GM19438 (cell line): ENCODE measurements around the gene TRIM38.
"Not testable (repeated sequence)": the region's sequence is repeated elsewhere in the genome, so short reads cannot be mapped to it uniquely, and the experiment has no call there.

Source experiments
- ATAC-seq: cut with Tn5 transposase; IDR thresholded peaks from one replicate; pipeline ENCODE4 v1.9.1; 2021; ENCODE audit warnings: low read depth; ENCODE audit not compliant: unreplicated experiment

The TRIM38 gene

GRCh38 chr6:25968769-25969168 lies 6.2 kb downstream of the TRIM38 start:
- no peak for ATAC-seq

GRCh38 chr6:25971187-25971821 lies 8.7 kb downstream of the TRIM38 start:
- no peak for ATAC-seq

- no peak for ATAC-seq
These were observed 9.5 kb downstream of the TRIM38 start for GRCh38 chr6:25972128-25972527.

- no peak for ATAC-seq
These were observed 10.3 kb downstream of the TRIM38 start for GRCh38 chr6:25972902-25973301.

DNA sequence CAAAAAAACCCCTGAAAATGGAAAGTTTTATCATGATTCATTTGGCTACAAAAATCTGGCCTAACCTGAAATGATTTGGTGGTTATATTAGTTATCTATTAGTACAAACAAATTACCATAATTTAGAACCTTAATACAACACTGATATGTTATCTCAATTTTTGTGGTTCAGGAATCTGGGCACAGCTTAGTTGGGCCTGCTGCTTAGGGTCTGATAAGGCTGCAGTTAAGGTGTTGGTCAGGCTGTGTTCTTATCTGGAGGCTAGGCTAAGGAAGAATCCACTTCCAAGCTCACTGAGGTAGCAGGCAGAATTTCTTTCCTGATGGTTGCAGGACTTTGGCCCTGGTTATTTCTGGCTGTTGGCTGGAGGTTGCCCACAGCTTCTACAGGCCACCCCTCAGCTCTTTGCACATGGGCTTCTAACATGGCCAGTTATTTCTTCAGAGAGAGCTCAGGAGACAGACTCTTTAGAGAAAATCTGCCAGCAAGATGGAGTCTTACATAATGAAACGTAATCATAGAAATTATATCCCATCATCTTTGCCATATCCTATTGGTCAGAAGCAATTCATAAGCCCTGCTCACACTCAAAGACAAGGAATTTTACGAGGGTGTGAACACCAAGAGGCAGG lies 11.4 kb downstream of the TRIM38 start:
- no peak for ATAC-seq

DNA sequence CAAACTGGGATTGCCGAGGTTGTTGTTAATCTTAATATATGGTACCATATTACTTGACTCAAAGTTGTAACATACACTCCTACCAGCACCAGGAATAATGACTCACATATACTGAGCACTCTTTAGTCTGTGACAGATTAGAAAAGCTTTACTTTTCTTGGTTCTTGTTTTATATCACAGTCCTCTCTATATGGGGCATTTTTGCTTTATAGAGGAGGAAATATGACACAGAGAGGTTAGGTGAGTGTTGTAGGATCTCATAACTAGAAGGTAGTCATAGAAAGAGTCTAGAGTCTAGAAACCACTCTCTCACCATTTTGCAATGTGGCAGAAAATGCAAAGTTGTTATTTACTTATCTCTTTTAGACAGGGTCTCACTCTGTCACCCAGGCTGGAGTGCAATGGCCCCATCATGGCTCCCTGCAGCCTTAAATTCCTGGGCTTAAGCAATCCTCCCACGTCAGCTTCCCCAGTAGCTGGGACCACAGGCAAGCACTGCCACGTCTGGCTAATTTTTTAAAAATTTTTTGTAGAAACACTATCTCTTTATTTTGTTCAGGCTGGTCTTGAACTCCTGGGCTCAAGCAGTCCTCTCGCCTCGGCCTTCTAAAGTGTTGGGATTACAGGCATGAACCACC lies 13.4 kb downstream of the TRIM38 start:
- ATAC-seq, result no peak

DNA sequence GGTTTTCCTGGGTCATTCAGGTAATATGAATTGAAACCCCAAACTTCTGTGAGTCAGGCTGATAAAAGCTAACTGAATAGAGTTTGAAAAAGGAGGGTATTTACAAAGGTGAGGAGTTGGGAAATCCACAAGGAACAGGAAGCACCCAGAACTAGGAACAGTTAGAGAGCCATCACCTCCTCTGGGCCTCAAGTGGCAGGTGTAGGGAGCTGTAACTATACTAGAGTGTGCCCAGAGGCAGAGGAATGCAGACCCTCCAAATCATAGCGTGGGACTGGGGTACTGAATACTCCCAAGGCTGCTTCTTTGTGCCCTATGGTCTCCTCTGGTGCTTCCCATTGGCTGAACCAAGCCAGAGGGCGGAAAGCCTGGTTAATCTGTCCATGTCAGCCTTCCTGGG lies 18.3 kb downstream of the TRIM38 start:
- ATAC-seq, result no peak

GRCh38 chr6:25981568-25982263 lies 19.1 kb downstream of the TRIM38 start:
- no peak for ATAC-seq

DNA sequence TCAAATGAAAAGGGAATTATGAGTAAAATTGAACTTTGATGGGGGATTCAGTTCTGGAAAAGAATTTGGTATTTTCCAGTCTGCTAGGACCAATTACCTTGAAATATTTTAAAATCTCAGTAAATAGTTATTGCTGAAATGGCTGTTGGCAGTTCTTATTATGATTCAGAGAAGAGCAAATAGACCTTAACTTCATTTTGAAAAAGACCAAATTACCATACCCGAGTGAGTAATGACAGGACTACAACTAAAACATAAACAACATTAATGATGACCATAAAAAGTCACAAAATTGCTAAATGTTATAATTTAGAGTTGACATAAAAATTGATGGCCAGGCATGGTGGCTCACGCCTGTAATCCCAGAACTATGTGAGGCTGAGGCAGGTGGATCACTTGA lies 21.7 kb downstream of the TRIM38 start:
- ATAC-seq, result no peak

DNA sequence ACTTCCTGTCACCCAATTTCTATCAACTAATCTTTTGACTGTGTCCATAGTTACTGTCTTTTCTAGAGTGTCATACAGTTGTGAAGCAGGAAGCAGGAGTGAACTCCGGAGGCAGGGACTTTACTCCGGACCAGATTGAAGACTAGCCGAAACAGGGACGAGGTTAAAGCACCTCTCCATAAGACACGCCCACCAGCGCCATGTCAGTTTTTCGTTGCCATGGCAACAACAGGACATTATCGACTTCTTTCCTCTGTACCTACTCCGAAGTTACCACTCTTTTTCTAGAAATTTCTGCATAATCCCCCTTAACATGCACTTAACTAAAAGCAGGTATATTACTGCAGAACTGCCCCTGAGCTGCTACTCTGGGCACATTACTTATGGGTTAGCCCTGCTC lies 25.2 kb downstream of the TRIM38 start:
- no peak for ATAC-seq

DNA sequence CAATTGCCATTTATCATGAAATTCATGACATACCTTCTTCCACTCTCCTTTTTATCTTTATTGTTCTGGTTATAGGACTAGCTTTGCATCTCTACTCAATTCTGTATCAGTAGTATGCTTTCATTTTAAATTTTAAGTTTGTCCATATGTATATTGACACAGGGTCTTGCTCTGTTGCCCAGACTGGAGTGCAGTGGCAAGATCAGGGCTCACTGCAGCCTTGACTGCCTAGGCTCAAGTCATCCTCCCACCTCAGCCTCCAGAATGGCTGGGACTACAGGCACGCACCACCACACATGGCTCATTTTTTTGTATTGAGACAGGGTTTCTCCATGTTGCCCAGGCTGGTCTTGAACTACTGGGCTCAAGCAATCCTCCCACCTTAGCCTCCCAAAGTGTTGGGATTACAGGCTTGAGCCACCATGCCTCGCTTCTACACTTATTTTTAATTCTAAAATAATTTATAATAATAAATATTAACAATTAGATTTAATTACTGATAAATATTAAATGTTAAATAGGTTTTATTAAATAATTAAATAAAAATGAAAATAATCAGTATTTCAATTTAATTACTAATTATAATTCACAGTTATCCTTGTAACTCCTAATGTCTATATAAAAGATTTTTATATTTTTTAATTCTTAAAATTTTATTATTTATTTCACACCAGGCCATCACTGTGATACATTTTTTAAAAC lies 27.7 kb downstream of the TRIM38 start:
- ATAC-seq, result no peak

- ATAC-seq, result peak; percentile 48
These were observed 29.3 kb downstream of the TRIM38 start for GRCh38 chr6:25991785-25992412.

- peak; percentile 81 for ATAC-seq
These were observed 30.1 kb downstream of the TRIM38 start for GRCh38 chr6:25992413-25993340.

GRCh38 chr6:25993341-25993684 lies 30.7 kb downstream of the TRIM38 start:
- not testable (repeated sequence) for ATAC-seq

- ATAC-seq, result no peak
These were observed 32.9 kb downstream of the TRIM38 start for GRCh38 chr6:25995507-25995906.

DNA sequence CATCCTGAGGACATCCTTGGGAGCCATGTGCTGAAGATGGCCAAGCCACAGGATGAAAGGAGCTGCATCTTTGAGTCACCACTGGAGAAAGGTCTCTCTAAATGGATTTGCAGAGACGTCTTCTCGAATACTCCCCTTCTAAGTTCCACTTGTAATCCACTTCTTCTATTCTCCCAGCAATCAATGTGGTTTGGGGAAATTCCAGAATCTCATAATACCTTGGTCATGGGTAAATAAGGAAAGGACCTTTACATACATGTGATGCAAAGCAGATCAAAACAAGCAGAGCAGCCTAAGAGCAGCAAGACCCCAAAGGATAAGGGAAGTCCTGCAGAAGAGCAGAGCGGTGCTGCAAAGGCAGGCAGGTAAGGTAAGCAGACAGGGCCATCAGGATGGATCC lies 35.3 kb downstream of the TRIM38 start:
- no peak for ATAC-seq

GRCh38 chr6:25998379-25998778 lies 35.8 kb downstream of the TRIM38 start:
- ATAC-seq, result no peak

GRCh38 chr6:25999225-25999624 lies 36.6 kb downstream of the TRIM38 start:
- not testable (repeated sequence) for ATAC-seq

- ATAC-seq, result no peak
These were observed 38.0 kb downstream of the TRIM38 start for GRCh38 chr6:26000366-26001144.
